NCI-H82 treated with DMSO at 0.1 percent for 48 hours (cell line): Measurements from ENCODE around the gene FBLN2.

Experiments used
- DNase-seq: peaks from one replicate; lab custom pipeline; 2025; ENCODE audit not compliant: unreplicated experiment; lab: John Stamatoyannopoulos, UW

FBLN2 gene

DNA sequence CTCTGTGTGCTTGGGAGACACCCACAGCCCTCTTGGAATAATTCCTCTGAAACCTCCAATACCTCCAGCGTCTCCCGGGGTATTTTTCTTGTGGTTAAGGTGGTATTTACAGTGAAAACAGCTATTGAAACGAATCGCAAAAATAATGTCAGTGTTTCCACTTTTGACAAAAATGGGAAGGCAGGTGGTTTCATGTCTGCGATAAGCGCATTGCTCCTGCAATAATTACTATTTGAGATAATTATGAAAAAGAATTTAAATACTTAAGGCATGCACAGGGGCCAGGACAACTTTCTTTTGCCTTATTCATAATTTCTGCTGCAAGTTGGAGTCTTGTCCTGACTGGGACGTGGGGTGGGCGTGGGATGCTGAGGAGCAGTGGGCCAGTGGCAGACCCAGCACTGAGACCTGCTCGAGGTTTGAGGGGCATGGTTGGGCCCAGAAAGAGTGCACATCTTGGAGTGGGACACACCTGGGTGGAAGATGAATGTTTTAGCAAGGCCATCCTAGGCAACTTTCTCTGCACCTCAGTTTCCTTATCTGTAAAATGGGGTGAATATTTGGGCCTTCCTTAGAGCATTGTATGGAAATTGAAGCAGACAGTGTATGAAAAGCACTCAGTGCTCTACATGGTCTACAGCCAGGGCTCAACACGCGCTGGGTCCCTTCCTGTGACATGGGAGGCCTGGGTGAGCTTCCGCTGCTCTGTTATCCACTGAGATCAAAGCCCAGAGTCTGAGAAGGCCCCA is 110.5 kb downstream of the FBLN2 start:
- no peak for DNase-seq

DNA sequence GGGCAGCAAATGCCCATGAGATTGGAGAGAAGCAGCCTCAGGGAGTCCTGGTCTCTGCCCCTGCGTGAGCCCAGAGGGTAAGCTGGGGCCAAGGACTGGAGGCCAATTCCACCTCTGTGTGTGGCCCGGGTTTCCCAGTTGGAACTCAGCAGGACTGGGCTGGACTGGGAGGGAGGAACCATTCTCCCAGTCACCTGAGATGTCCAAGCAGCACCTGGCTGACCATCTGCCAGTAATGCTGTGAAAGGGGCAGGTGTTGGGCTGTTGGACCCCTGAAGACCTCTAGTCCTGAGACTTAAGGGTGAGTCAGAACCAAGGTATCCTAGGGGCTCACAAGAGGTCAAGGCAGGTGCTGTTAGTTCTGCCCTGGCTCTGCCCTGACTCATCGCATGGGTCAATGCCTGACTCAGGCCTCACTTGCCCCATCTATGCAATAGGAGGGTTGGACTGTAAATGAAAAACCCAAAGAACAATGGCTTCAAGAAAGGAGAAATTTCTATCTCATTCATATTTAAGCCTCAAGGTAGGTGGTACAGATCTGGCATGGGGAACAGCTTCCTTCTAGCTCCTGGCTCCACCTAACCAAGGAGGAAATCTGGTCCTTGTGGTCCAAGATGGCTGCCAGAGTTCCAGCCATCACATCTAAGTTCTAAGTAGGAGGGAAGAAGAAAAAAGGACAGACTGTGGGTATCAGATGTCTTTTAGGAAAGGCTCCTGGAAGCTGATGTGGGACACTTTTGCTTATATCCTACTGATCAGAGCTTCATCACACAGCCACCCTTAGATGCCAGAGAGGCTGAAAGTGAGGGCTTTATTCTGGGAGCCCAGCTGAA is 111.3 kb downstream of the FBLN2 start:
- no peak for DNase-seq

GRCh38 chr3:13661121-13661520 is 112.2 kb downstream of the FBLN2 start:
- DNase-seq: no peak

DNA sequence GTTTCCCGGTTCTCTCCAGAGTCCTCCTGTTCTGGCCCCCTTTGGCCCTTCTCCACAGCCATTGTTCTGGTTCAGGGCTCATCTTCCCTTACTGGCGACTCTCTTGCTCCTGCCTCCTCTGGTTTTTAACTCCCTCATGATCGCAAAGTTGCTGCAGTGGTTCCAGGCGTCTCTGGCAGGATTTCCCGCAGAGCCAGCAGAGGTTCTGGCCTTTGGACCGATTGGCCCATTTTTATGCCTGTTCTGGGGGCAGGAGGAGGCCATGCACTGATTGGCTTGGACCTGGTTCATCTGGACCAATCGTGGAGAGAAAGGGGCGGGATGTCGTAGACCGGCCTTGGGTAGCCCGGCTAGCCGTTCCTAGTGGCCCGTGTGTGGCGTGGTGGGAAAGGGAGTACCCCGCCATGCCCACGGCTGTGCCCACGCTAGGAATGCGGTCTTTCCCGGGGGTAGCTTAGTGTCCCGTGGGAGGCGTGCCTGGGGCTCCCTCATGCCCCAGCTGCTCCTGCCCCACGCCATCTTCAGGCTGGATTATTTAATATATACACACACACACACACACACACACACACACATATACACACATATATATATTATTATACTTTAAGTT is 113.4 kb downstream of the FBLN2 start:
- no peak for DNase-seq

- no peak for DNase-seq
Measured at GRCh38 chr3:13663781-13664535, 115.0 kb downstream of the FBLN2 start.

DNA sequence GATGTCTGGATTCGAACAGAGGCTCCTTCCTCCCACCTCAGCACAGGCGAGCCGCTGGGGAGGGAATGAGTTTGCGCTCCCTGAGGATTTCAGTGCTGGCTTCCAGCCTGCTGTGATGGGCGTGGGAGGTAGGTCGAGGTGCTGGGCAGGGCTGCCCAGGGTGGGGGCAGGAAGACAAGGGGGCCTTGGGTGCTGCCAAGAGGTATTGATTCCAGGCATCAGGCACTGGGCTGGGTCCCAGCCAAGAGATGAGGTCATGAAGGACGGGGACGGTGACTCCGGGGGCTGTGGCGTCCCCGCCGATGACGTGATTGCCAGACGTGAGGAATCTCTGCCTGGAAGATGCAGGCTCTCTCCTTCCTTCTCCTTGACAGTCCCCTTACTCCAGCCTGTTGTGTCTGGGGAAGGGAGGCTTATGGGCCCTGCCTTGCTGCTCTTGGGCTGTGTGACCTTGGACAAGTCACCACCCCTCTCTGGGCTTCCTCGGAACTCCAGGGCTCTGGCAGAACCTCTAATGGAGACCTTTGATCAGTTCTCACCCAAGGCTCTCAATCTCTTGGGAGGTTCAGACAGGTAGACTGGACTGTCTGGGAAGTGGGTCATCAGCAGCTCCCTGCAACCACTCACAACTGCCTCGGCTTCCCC is 116.8 kb downstream of the FBLN2 start:
- no peak for DNase-seq

DNA sequence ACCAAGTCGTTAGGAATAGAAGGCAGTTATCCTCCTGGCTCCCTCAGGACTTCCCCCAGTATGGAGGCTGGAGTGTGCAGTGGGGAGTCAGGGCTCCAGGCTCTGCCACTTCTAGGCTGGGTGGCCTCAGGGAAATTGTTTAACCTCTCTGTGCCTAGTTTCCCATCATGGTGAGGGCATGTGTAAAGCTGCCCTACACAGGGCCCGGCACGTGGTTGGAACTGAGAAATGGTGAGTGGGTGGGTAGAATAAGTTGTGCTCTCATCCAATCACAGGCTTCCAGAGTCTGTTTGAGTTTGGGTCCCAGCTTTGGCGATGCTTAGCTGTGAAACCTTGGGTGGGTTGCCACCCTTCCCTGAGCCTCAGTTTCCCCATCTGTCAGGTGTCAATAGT is 117.3 kb downstream of the FBLN2 start:
- no peak for DNase-seq

DNA sequence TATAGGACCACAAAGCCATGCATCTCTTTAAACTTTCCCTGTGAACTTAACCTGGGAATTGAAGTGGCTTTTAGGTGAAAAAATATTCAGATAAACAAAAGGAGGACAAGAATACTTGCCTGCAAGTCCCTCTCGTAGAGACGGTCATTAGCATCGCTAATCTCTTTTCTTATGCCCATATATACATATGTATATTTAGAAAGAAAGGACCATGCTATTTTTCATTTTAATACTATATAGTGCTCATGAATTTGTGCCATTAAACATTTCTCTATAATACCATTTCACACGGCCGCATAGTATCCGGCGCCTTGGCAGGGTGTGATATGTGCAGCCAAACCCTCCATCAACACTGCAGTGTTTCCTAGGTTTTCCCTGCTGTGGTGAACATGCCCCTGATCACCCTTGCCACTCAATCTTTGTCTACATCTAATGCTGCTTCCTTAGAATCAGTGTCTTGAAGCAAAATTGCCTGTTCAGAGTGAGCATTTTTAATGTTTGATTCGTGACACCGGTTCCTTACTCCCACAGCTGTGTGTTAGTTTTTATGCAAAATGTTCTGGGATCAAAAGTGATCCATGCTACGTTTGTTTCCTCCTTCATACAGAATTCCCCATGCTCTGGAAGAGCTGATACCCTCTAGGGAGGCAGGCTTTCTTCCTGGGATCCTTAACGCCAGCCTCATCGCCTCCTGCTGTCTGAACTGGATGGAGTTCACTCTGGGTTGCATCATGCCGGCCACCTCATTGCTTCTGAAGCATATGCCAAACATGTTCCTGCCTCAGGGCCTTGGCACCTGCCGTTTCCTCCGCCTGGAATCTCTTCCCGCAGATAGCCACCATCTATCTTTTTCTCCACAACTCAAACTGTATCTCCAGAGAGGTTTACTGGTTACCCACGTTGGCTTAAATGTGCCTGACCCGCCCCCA is 118.1 kb downstream of the FBLN2 start:
- DNase-seq: no peak

DNA sequence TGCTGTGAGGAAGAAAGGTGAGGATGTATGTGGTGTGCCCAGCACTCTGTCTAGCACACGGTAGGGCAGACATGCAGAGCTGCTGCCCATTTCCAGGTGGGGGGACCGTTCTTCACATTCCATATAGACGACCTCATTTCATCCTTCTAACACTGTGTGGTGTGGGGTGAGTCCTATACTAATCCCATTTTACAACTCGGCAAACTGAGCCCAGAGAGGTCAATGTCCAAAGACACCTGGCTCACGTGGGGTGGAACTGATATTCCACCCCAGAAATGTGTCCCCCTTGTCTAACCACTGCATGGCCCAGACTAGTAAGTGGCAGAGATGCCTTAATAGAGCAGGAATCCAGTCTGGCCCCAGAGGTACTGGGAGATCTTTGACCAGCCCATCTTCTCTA is 119.2 kb downstream of the FBLN2 start:
- DNase-seq: no peak

- no peak for DNase-seq
Measured at GRCh38 chr3:13669457-13669856, 120.5 kb downstream of the FBLN2 start.

- DNase-seq: no peak
Measured at GRCh38 chr3:13670292-13670691, 121.4 kb downstream of the FBLN2 start.

- no peak for DNase-seq
Measured at GRCh38 chr3:13671482-13672233, 122.7 kb downstream of the FBLN2 start.

DNA sequence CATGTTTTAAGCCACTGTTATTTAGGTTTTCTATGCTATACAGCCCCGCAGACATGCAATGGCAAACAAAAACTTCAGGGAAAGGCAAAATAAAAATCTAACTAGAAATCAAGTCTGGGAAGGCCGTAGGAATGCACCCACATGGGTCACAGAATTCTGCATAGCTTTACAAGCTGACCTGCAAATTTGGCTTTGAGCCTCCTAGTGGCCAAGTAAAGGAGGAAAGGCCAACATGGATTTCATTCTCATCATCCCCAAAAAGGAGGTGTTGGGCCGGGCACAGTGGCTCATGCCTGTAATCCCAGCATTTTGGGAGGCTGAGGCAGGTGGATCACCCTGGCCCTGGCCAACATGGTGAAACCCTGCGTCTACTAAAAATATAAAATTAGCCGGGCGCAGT is 124.3 kb downstream of the FBLN2 start:
- DNase-seq: no peak

DNA sequence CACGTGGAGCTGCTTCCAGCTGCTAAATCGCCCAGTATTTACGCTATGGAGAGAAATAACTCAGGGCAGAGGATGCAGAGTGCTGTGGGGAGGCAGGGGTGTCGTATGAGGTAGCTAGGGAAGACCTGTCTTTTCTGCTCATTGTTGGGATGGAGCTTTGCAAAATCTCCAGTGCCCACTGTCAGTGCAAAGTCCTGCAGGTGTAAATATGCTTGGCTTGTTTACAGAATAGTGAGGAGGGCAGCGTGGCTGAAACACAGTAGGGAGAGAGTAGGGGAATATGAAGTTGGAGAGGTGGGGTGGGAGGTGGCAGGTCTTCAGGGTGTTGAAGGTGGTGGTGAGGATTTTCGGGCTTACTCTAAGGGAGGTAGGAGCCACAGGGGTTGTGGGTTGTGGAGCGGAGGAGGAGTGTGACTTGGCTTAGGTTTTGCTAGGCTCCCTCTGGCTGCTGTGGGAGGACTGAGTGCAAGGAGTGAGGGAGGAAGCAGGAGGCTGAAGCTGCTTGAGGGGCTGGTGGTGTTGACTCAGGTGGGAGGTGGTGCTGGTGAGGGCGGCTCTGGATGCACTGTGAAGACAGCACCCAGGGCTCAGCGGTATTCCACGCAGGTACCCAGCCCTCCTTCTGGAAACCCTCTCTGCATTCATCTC is 125.7 kb downstream of the FBLN2 start:
- DNase-seq: no peak

GRCh38 chr3:13676356-13677017 is 127.6 kb downstream of the FBLN2 start:
- DNase-seq: no peak

GRCh38 chr3:13677272-13677671 is 128.3 kb downstream of the FBLN2 start:
- DNase-seq: no peak

DNA sequence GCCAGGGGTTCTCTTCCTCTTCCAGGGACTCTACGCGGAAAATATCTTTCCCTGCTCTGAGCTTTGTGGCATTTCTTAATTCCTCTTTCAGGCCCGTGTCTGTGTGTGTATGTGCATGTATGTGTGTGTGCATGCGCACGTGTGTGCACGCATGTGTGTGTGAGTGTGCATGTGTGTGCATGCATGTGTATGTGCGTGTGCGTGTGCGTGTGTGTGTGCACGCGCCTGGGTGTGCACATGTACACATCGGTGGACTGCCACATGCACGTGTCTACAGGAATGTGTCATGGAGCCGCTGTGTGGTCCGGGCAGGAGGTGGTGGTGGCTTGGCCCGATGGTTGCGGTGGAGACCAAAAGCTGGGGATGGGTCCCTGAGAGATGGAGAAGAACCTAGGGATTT is 133.0 kb downstream of the FBLN2 start:
- DNase-seq: no peak
